ENCODE measurements around the gene METTL1. TPM values are rescaled to one million over a fixed set of nuclear protein-coding genes. Genes with fewer than 3 reads are reported as not detected.

The METTL1 gene
- total and polyA plus RNA-seq, 2 experiments from 2014 or later: 18.9 to 39.5 TPM

GRCh38 chr12:57758552-57759359 lies 13.1 kb downstream of the METTL1 start:
- Histone ChIP-seq H3K4me3 (no peak overlapping the region), H3K27me3 (ENCODE audit: insufficient read depth) (peaks cover 90% of the 10 kb centered on the region), H4K20me1 (replicated peaks; ENCODE audit: insufficient read depth) (peaks cover 4% of the 10 kb centered on the region; the same call in 1 of the 2 replicates), H3K9me2 (ENCODE audit: insufficient read depth) (no peaks in the 10 kb centered on the region), H3K36me3 (ENCODE audit: insufficient read depth) (no peaks in the 10 kb centered on the region), H3K27ac (ENCODE audit: low read depth) (no peak overlapping the region), H3K4me1 (ENCODE audit: insufficient read depth) (peaks cover 22% of the 10 kb centered on the region), H2AFZ (no peak overlapping the region), H3K79me2 (replicated peaks; ENCODE audit: insufficient read depth) (no peaks in the 10 kb centered on the region), H3K4me2 (no peak overlapping the region), H3F3A (replicated peaks; ENCODE audit: low read depth) (peaks cover 14% of the 10 kb centered on the region)
- Mint-ChIP-seq H3K4me1 (peaks cover 28% of the 10 kb centered on the region), H3K9me3 (no peaks in the 10 kb centered on the region), H3K27ac (no peak overlapping the region), H3K4me3 (no peak overlapping the region), H3K36me3 (ENCODE audit: low read depth) (no peaks in the 10 kb centered on the region; the same call in 2 of the 3 replicates), H3K27me3 (ENCODE audit: insufficient read depth, low read depth, poor library complexity) (peaks cover 60% of the 10 kb centered on the region)
- DNase-seq (ENCODE audit: low spot score): no peak
- no peak for TF ChIP-seq EZH2phosphoT487 (IDR thresholded peaks at IDR 0.05; ENCODE audit: unreplicated experiment)
- no peak for TF ChIP-seq NANOG (IDR thresholded peaks at IDR 0.05; ENCODE audit: borderline replicate concordance)
- TF ChIP-seq STAT1 (IDR thresholded peaks at IDR 0.05; ENCODE audit: unreplicated experiment): no peak
- TF ChIP-seq CREB1 (CRISPR knock-in tag; IDR thresholded peaks at IDR 0.05; ENCODE audit: low read depth): no peak
- TF ChIP-seq ZNF331 (CRISPR knock-in tag; IDR thresholded peaks at IDR 0.05; ENCODE audit: low read depth): no peak
- no peak for TF ChIP-seq ZNF462 (CRISPR knock-in tag; IDR thresholded peaks at IDR 0.05)
- TF ChIP-seq POLR2AphosphoS5 (IDR thresholded peaks at IDR 0.05; ENCODE audit: low read depth): no peak
- no peak for TF ChIP-seq ETS1 (IDR thresholded peaks at IDR 0.05)
- TF ChIP-seq ZNF114 (CRISPR knock-in tag; IDR thresholded peaks at IDR 0.05): no peak
- TF ChIP-seq EZH2 (IDR thresholded peaks at IDR 0.05; ENCODE audit: low read depth, unreplicated experiment): no peak
- no peak for TF ChIP-seq CTCF (conservative IDR thresholded peaks at IDR 0.05; ENCODE audit: low read depth in 2 of 2)
- TF ChIP-seq JUNB (IDR thresholded peaks at IDR 0.05; ENCODE audit: unreplicated experiment): no peak
- no peak for TF ChIP-seq REST (IDR thresholded peaks at IDR 0.05; ENCODE audit: unreplicated experiment)
- no peak for ATAC-seq
